Endothelial cell of umbilical vein (primary cell): ENCODE measurements around the gene ADTRP.

Experiments
- POLR2A ChIP-seq: IDR thresholded peaks from 2 replicates; pipeline ENCODE4 v1.6.1; 2012; ENCODE audit warnings: low read depth, mild to moderate bottlenecking, control low read depth, low read length
- TF ChIP-seq, protein P1 (sequence below), 2 donors: IDR thresholded peaks; 1 replicate in 1 of 2; 2 replicates in 1 of 2; pipeline ENCODE4 v1.5.1; 2011; ENCODE audit warnings: low read length in 2 of 2, mild to moderate bottlenecking in 2 of 2, moderate library complexity in 2 of 2, control low read depth in 1 of 2, inconsistent platforms in 1 of 2, low read depth in 1 of 2; ENCODE audit not compliant: insufficient read depth in 1 of 2; ENCODE audit errors: extremely low read depth in 1 of 2
- TF ChIP-seq, protein P2 (sequence below): IDR thresholded peaks from 2 replicates; pipeline ENCODE4 v1.6.1; 2011; ENCODE audit not compliant: insufficient read depth, insufficient read length

DNA sequence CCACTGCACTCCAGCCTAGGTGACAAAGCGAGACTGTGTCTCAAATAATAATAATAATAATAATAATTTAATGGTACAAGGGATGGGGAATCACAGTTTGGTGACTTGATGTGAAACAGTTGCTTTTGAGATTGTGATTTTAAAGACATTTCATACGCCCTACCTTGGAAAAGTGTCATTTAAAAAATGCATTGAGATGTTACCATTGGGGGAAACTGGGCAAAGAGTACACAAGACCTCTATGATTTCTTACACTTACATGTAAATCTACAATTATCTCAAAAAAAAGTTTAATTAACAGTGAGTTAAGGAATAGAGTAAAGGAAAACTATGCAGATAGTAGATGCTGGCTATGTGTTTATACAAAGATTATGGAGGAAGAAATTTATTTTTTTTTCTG lies 22.3 kb downstream of the ADTRP start:
- TF ChIP-seq, protein P1, sequence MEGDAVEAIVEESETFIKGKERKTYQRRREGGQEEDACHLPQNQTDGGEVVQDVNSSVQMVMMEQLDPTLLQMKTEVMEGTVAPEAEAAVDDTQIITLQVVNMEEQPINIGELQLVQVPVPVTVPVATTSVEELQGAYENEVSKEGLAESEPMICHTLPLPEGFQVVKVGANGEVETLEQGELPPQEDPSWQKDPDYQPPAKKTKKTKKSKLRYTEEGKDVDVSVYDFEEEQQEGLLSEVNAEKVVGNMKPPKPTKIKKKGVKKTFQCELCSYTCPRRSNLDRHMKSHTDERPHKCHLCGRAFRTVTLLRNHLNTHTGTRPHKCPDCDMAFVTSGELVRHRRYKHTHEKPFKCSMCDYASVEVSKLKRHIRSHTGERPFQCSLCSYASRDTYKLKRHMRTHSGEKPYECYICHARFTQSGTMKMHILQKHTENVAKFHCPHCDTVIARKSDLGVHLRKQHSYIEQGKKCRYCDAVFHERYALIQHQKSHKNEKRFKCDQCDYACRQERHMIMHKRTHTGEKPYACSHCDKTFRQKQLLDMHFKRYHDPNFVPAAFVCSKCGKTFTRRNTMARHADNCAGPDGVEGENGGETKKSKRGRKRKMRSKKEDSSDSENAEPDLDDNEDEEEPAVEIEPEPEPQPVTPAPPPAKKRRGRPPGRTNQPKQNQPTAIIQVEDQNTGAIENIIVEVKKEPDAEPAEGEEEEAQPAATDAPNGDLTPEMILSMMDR (IDR thresholded peaks at IDR 0.05; ENCODE audit: extremely low read depth in 1 of 2, insufficient read depth in 1 of 2, low read depth in 1 of 2, low read length in 2 of 2), result no peak
- TF ChIP-seq, protein P2, sequence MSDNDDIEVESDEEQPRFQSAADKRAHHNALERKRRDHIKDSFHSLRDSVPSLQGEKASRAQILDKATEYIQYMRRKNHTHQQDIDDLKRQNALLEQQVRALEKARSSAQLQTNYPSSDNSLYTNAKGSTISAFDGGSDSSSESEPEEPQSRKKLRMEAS, result no peak
- no peak for TF ChIP-seq POLR2A
